HG03066 (cell line): ENCODE data around the gene CCL2.

Source experiments
- ATAC-seq: cut with Tn5 transposase; IDR thresholded peaks from one replicate; pipeline ENCODE4 v1.9.1; 2021; ENCODE audit warnings: low read depth; ENCODE audit not compliant: unreplicated experiment

The CCL2 gene

DNA sequence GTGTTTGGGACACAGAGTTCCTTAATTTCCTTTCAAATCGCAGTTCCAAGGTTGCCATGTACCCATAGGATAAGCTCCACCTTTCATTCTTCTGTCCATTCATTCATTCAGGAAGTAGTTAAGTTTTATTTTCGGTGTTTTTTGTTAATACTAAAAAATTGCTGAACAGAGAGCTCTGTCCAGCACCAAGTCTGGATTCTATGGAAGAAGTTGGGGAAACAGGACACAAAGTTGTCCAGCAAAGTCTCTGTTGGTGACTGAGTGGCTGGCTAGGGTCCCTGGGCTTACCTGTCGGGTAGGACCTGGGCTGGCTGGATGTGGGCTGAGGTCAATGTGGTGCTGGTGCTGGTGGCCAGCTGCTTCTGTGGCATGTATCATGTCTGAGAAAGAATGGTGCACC lies 17.6 kb upstream of the CCL2 start:
- ATAC-seq: no peak

DNA sequence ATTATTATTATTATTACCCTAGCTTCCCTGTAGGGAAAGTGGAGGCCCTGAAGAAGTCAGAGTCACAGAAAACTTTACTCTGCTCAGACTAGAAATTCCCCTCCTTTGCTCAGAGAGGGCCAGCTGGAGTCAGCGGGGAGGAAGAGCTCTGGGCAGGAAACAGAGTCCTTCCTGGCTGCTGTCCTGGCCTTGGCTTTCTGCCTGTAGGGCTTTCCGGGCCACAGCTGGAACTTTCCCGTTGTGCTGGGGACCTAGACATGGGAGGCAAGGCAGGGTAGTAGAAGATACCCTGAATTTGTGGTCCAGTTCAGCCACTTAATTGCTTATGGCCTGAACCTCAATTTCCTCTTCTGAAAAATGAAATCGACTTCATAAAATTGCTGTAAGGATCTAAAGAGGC lies 14.0 kb upstream of the CCL2 start:
- ATAC-seq: no peak

DNA sequence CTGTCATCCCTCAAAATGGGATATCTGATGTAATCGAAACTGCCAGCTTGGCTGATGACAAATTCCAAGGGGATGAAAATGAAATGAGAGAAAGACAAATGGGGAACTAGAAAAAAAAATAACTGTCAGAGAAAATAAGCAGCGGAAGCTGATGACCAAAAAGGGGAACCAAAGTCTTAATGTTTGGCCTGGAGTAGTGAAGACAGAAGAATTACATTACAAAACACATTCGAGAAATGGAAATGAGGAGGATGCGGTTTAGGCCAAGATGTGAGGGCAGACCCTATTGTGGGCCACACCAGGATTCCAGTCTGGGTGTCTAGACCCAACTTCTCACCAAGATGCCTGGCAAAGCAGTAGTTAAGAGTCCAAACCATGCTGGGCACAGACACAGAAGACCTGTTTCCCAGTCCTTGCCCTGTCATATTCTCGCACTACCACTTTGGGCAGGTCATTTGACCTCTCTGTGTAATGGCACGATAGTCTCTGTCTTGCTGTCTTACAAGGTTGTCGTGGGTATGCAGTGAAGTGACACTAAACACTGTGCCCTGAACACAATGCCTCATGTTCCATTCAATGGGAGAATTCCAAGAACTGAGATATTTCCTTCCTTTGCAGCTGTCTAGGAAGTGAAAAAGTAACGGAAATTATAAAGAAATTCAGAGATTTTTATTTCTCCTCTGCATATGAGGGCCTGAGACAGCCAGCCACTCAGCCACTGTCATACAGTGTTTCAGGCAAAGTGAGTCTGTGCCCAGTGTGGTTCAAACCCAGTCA lies 12.3 kb upstream of the CCL2 start:
- ATAC-seq: no peak

DNA sequence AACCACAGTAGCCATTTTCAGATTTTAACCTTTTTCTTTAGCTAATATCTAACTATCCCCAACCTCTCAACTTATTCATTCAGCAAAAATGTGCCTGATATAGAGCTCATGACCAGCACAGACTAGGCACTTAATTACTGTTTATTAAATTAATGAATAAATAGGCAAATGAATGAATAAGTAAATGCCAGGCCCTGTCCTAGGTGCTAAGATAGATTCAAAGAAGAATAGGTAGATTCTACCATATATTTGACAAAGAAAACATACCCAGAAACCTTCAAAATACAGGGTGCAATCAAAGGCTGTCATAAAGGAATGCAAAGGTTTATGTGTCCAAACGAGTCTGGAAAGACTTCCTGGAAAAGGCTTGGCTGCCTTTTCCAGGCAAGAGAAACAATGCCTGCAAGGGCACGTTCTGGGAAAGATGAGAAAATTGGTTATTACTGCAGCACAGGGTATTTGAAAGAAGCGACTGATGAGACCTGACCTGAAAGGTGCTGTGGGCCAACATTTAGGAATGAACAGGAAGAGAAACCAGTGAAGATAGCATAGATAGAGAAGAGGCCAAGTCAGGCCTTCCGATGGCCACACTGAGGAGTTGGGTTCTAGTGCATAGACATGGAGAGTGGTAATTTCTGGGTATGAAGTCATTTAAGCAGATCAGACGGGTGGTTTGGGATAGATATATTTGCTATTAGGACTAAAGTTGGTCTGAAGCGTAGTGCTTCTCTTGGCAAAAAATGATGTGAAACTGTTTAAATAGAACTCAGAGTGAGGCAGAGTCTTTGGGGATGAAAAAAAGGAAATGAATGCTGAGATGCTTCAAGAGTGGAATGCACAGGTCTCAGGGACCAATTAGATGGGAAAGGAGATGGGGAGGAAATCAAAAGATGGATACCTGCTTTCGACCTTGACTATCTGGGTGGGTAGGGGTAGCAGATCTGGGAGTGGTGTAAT lies 11.4 kb upstream of the CCL2 start:
- no peak for ATAC-seq

DNA sequence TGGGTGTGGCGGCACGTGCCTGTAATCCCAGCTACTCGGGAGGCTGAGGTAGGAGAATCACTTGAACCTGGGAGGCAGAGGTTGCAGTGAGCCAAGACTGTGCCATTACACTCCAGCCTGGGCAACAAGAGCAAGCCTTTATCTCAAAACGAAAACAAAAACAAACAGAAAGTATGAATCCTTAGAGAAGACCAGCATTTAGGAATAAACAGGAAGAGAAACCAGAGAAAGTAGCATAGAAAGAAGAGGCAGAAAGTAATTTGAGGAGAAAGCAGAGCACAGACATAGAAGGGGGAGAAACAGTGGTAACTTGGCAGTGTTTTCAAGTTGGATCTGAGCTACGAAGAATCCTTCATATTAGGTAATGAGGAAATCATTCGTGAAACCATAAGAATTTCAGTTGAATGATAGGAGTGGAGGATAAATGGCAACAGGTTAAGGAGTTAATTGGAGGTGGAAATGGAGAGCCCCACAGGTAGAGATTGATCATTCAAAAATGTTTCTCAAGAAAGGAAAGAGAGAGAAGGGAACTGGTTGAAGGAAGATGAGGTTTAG lies 9.7 kb upstream of the CCL2 start:
- no peak for ATAC-seq

DNA sequence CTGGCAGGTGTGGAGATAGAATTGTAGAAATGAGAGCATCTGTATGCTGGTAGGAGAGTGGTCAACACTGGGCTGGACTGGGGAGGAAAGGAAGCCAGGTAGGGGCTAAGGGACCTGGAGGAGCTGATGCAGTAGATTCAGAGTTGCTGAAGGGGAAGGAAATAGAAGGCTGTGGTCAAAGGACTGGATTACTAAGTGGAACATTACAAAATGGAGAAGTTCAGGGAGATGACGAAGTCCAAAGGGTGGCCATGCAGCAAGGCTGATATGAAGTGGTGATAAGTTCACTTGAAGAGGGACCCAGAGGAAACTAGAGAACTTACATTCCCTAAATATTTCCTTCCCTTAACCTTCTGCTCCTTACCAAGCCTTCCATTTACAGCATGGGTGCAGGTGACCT lies 8.6 kb upstream of the CCL2 start:
- no peak for ATAC-seq

DNA sequence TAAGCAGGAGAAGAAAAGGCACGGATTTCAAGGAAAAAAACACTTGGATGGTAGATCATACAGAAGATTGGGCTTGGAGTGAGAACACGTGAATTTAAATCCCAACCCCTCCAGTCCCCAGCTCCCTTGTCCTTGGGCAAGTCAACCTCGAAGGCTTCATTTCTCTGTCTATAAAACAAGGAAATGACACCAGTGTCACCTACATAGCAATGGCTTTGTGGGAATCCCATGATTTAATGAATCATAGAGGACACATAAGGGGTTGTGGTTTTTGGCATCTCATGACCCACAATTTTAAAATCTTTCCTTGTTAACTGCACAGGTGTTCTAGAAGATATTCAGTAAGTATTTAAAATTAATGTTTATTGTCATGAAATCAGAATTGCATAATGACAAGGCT lies 8.2 kb upstream of the CCL2 start:
- ATAC-seq: no peak

DNA sequence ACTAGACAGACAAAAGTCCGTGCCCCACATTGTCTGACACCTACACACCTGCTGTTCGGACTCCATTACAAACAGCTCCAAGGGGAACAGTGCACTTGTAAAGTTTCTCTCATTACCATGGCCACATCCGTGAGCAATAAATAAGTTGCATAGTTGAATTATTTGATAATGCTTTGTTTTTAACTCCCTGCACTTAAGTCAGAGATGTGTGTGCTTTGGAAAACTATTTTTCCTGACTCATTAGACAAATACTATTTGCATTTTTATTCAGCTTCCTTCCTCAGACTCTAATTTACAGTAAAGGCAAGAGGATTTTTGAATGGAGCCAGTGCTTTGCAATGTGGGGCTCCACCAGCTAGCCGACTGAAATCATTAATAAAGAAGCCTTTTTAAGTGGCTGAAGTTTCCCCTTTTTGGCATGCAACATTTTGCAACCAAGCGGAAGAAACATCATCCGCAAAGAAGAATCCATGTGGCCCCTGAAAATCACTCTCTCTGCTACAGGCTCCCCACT lies 6.5 kb upstream of the CCL2 start:
- no peak for ATAC-seq

DNA sequence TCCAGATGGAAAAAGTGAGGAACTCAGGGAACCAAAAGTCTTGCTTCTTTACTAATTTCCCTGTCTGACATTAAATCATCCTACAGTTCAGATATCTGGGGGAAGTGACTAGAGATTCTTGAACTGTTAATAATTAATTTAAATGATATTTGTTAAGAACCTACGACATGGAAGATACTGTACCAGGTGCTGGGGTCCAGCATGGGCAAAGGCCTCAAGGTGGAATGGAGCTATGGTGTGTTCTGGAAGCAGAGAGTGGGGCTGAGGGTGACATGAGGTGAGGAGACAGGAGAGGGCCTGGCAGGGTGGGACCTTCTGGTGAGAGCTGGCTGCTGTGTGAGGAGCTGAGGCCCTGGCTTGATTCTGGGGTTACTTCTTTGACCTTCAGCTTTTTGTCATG lies 6.0 kb upstream of the CCL2 start:
- no peak for ATAC-seq

DNA sequence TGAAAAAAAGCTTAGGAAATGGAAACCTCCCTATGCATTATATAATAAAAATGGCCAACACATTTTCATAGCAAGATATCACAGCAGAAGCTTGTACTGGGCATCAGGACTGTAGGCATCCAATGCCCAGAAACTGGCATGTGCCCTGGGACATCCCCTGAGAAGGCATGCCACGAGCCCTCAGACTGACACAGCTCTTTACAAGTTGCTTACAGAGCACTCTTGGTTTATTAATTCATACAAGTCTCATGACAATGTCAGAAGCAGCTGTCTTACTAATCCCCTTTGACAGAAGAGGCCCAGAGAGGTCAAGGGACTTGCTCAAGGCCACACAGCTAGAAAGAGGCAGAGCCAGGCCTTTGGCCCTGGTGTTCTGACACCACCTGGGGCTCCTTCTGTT lies 5.6 kb upstream of the CCL2 start:
- no peak for ATAC-seq

DNA sequence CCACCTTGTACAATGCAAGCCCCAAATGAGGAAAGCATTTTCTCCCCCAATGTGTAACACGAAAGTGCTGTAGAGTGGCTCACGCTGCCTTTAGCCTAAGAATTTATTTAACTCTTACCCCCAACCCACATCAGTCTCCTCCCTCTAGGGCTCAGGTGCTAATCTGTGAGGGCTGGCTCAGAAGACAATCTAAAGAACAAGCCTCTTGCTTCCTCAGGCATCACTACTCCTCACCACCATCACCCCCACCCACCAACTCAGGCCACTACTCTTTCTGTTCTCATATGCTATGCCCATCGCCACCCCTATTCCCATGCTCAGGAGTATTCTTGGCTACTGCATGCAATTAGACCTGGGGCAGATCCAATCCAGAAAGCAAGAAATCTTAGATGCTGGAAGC lies 3.9 kb upstream of the CCL2 start:
- no peak for ATAC-seq

DNA sequence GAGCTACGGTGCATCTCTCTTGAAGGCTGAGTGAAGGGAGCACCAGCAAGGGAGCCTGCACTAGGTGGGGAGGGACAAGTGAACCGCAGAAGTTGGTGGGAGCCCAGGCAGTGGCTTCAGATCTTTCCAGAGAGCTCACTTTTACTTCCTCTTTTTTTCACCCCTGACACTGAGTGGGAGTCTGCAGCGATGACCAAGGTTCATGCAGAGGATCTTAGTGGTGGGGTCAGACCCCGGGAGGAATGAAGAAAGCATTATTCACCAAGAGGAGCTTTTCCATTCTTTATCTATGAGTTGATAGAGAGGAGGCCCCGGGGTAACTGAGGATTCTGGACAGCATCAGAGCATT lies 3.0 kb upstream of the CCL2 start:
- ATAC-seq: no peak

DNA sequence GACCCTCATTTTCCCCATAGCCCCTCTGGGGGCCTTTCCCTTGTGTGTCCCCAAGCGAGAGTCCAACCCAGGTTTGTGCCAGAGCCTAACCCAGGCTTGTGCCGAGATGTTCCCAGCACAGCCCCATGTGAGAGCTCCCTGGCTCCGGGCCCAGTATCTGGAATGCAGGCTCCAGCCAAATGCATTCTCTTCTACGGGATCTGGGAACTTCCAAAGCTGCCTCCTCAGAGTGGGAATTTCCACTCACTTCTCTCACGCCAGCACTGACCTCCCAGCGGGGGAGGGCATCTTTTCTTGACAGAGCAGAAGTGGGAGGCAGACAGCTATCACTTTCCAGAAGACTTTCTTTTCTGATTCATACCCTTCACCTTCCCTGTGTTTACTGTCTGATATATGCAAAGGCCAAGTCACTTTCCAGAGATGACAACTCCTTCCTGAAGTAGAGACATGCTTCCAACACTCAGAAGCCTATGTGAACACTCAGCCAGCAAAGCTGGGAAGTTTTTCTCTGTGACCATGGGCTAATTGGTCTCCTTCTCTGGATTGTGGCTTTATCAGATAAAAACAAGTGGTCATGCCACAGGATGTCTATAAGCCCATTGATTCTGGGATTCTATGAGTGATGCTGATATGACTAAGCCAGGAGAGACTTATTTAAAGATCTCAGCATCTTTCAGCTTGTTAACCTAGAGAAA lies 2.5 kb upstream of the CCL2 start:
- ATAC-seq: no peak

DNA sequence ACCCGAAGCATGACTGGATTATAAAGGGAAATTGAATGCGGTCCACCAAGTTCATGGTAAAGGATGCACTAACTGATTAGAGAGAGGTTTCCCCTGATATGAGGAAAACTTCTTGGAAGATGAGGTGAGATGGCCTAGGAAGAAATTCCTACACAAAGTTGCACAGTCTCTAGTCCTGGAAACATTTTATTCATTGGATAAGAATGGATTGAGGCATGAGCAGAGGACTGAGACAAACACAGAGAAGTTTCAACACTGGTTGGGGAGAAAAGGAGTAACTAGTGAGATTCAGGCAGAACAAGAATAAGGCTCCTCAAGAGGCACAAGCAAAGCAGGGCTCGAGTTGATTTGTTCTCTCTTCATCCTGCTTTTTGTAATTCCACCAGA lies 2.0 kb upstream of the CCL2 start:
- ATAC-seq: no peak

DNA sequence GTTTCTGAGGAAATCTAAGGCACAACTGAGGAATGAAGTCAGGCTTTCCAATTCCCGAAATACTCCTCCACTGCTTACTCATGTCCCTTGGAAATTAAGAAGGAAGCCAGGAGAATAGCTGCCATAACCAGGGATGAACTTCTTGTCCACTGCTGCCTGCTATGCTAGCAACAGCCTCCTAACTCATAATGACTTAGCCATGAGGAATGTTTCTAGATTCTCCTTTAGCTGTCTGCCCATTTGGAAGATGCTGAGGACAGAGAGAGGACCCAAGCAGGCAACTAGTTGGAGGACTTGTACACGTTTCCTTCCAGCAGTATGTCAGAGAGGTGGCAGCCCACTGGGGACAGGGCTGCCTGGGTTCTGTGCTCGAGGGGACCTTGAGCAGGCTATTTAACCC lies 939 bp upstream of the CCL2 start:
- ATAC-seq: no peak

DNA sequence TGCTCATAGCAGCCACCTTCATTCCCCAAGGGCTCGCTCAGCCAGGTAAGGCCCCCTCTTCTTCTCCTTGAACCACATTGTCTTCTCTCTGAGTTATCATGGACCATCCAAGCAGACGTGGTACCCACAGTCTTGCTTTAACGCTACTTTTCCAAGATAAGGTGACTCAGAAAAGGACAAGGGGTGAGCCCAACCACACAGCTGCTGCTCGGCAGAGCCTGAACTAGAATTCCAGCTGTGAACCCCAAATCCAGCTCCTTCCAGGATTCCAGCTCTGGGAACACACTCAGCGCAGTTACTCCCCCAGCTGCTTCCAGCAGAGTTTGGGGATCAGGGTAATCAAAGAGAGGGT lies 272 bp downstream of the CCL2 start:
- no peak for ATAC-seq

DNA sequence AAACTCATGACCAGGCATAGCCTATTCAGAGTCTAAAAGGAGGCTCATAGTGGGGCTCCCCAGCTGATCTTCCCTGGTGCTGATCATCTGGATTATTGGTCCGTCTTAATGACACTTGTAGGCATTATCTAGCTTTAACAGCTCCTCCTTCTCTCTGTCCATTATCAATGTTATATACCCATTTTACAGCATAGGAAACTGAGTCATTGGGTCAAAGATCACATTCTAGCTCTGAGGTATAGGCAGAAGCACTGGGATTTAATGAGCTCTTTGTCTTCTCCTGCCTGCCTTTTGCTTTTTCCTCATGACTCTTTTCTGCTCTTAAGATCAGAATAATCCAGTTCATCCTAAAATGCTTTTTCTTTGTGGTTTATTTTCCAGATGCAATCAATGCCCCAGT lies 756 bp downstream of the CCL2 start:
- ATAC-seq: no peak

DNA sequence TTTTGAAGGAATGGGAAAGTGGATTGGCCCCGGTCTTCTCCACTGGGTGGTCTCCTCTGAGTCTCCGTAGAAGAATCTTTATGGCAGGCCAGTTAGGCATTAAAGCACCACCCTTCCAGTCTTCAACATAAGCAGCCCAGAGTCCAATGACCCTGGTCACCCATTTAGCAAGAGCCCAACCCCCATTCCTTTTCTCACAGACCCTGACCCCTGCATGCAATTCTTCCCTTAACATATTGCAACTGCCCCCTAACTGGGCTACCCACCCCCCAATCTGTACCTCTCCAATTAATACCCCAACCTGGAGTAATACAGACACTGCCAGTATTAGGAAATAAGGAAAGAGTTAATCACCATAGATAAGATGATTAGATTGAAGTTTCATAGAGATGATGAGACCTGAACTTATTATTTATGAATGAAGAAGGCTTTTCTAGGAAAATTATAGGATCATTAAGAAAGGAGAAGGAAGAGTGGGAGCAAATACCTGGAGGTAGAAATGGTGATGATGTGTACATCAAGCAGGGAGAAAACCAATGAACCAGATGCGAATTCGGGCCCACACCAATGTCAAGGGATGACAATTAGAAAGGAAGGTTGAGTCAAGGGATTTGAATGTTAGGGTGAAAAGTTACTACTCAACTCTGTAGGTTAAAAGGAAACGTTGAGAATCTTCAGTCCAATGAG lies 2.4 kb downstream of the CCL2 start:
- no peak for ATAC-seq

DNA sequence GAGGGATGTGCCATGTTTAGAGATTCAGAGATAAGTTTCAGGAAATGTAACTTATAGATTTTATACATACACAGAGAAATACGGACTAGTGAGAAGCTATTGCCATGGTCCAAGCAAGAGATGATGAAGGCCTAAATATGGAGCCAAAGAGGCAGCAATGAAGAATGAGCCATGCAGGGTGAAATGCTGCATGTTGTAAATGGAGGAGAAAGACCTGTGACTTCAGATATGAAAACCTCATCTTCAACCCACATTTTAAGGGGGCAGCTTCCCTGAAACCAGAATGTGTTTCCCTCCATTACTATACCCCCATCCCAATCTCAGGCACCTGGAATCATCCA lies 2.9 kb downstream of the CCL2 start:
- ATAC-seq: no peak

DNA sequence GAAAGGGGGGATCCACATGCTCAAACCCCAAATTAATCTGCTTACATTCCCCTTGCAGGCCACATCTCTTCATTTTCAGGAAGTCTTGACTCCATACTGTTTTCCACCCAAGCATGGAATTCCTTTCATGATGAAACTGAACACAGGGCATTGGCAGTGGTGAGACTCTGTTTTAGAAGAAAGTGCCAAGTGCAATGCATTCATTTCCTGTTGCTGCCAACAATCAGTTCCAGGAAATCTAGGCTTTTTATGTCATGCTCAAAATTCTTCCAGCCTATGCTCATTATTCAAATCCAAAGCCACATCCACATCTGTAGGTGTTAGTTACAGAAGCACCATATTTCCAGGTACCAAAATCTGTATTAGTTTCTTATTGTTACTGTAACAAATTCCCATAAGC lies 4.1 kb downstream of the CCL2 start:
- ATAC-seq: no peak

DNA sequence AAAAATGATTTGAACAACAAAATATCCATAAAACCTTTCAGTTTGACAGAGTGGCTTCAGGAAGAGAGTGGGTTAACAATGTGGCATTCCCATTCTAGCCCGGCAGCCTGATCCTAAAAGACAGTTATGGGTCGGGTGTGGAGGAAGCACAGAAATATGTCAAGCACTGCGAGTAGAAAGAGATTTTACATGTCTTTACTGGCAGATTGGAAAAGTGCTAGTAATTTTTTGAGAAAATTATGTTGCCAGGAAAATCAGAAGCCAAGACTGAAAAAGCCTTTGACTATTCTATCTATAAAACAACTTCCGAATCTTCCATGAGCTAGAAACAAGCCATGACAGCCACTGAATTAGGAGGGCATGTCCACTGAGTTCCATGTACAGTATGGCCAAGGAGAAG lies 5.8 kb downstream of the CCL2 start:
- ATAC-seq: no peak
